HCT116 (cell line): ENCODE results near the gene ALG3. TPM values are rescaled to one million over a fixed set of nuclear protein-coding genes. Genes with fewer than 3 reads are reported as not detected.

Experiments
- ATAC-seq: fragments of 200-7000 bp; cut with Tn5 transposase; 2 replicates; pipeline ENCODE4 v1.9.1; 2020; ENCODE audit warnings: mild to moderate bottlenecking, moderate library complexity
- BruUV-seq: library from RNA; stranded (reverse); fragments of 400-500 nt; replicated peaks from 2 replicates; lab custom pipeline; 2021; lab: Mats Ljungman, UMichigan
- CTCF ChIA-PET: fragments of 300-600 bp; sonication (Branson Sonifier 250); formaldehyde crosslinking; loops from one replicate; lab custom pipeline; 2021; ENCODE audit warnings: antibody characterized with exemption; lab: Charles Lee
- POLR2A ChIA-PET: fragments of 300-600, 350-600 bp; sonication (Branson Sonifier 250); formaldehyde crosslinking; loops from one replicate; lab custom pipeline; 2021; ENCODE audit warnings: antibody characterized with exemption; lab: Charles Lee
- RAD21 ChIA-PET, 2 experiments: fragments of 300-600 bp; sonication (Branson Sonifier 250); formaldehyde crosslinking; loops; one replicate each; lab custom pipeline; 2023; ENCODE audit warnings: low total read pairs in 2 of 2; ENCODE audit not compliant: uncharacterized antibody in 2 of 2, unreplicated experiment in 2 of 2, low non-redundant PET in 1 of 2; lab: Charles Lee
- DNase-seq: peaks from one replicate; pipeline ENCODE4 v3.0.0-alpha.2; 2010; ENCODE audit warnings: low read depth, low spot score
- H2AFZ ChIP-seq: fragments of 200-600 bp; shearing (Covaris generic), sonication (generic); 2 replicates; pipeline ENCODE4 v1.6.1; 2017; ENCODE audit warnings: low read depth, mixed run types, mixed read lengths, antibody characterized with exemption, low read length; ENCODE audit not compliant: poor library complexity, severe bottlenecking
- H3K27ac ChIP-seq: 2 replicates; pipeline ENCODE4 v1.5.1; 2012; ENCODE audit warnings: low read depth, low read length
- H3K27me3 ChIP-seq: fragments of 200-600 bp; sonication (generic); 2 replicates; pipeline ENCODE4 v1.6.1; 2016; ENCODE audit warnings: mixed run types, low read length, mixed read lengths; ENCODE audit not compliant: insufficient read depth
- H3K36me3 ChIP-seq, 2 experiments: fragments of 200-500 bp in 1 of 2; fragments of 200-600 bp in 1 of 2; sonication (Bioruptor generic) in 1 of 2; sonication (generic) in 1 of 2; 2 replicates each; pipeline versions ENCODE4 v1.5.1 to v1.6.1; 2014 to 2016; ENCODE audit warnings: low read length in 2 of 2, inconsistent platforms in 1 of 2, mixed read lengths in 1 of 2, mixed run types in 1 of 2; ENCODE audit not compliant: insufficient read depth in 2 of 2, control insufficient read depth in 1 of 2
- H3K4me1 ChIP-seq, 2 experiments: fragments of 200-600 bp in 1 of 2; sonication (generic) in 1 of 2; 2 replicates each; pipeline versions ENCODE4 v1.5.1 to v1.6.1; 2012 to 2017; ENCODE audit warnings: low read length in 2 of 2, inconsistent platforms in 1 of 2, mild to moderate bottlenecking in 1 of 2, mixed read lengths in 1 of 2, mixed run types in 1 of 2, moderate library complexity in 1 of 2; ENCODE audit not compliant: insufficient read depth in 2 of 2, control insufficient read depth in 1 of 2
- H3K4me2 ChIP-seq: fragments of 200-600 bp; sonication (generic); 2 replicates; pipeline ENCODE4 v1.6.1; 2017; ENCODE audit warnings: mixed run types, low read length, mixed read lengths
- H3K4me3 ChIP-seq, 2 experiments: fragments of 200-600 bp in 1 of 2; sonication (generic) in 1 of 2; replicated peaks in 1 of 2; 2 replicates each; pipeline ENCODE4 v1.5.1; 2011 to 2016; ENCODE audit warnings: low read length in 2 of 2, control low read depth in 1 of 2, low read depth in 1 of 2, mild to moderate bottlenecking in 1 of 2, mixed read lengths in 1 of 2, mixed run types in 1 of 2
- H3K79me2 ChIP-seq: fragments of 200-600 bp; sonication (generic); 2 replicates; pipeline ENCODE4 v1.6.1; 2017; ENCODE audit warnings: mild to moderate bottlenecking, mixed run types, low read length, moderate library complexity, mixed read lengths; ENCODE audit not compliant: insufficient read depth
- H3K9ac ChIP-seq: fragments of 200-600 bp; sonication (generic); 2 replicates; pipeline ENCODE4 v1.6.1; 2016; ENCODE audit warnings: low read length, mixed read lengths
- H3K9me2 ChIP-seq: fragments of 200-600 bp; sonication (generic), shearing (Covaris generic); 2 replicates; pipeline ENCODE4 v1.6.1; 2017; ENCODE audit warnings: mixed run types, mild to moderate bottlenecking, moderate library complexity; ENCODE audit not compliant: insufficient read depth
- H3K9me3 ChIP-seq, 2 experiments: fragments of 200-500 bp in 1 of 2; fragments of 200-600 bp in 1 of 2; sonication (Bioruptor generic) in 1 of 2; sonication (generic) in 1 of 2; 2 replicates each; pipeline ENCODE4 v1.6.1; 2014 to 2017; ENCODE audit warnings: low read length in 2 of 2, mixed read lengths in 2 of 2, inconsistent platforms in 1 of 2, low read depth in 1 of 2, mild to moderate bottlenecking in 1 of 2, mixed run types in 1 of 2, moderate library complexity in 1 of 2; ENCODE audit not compliant: control insufficient read depth in 1 of 2, insufficient read depth in 1 of 2
- H4K20me1 ChIP-seq: fragments of 200-600 bp; sonication (generic), shearing (Covaris generic); 2 replicates; pipeline ENCODE4 v1.6.1; 2017; ENCODE audit warnings: mixed run types, mild to moderate bottlenecking, moderate library complexity; ENCODE audit not compliant: insufficient read depth
- CEBPB ChIP-seq: IDR thresholded peaks from 2 replicates; pipeline ENCODE4 v1.6.1; 2012; ENCODE audit warnings: low read depth
- EGR1 ChIP-seq: IDR thresholded peaks from 2 replicates; pipeline ENCODE4 v1.6.1; 2012; ENCODE audit warnings: low read depth
- FOSL1 ChIP-seq: IDR thresholded peaks from 2 replicates; pipeline ENCODE4 v1.6.1; 2012; ENCODE audit warnings: low read depth
- JUND ChIP-seq: IDR thresholded peaks from 2 replicates; pipeline ENCODE4 v1.6.1; 2012
- POLR2A ChIP-seq: IDR thresholded peaks from 2 replicates; pipeline ENCODE4 v1.7.0; 2011; ENCODE audit warnings: borderline replicate concordance; ENCODE audit not compliant: insufficient read depth, insufficient read length; ENCODE audit errors: extremely low read depth
- POLR2AphosphoS5 ChIP-seq: IDR thresholded peaks from 2 replicates; pipeline ENCODE4 v1.6.1; 2011; ENCODE audit warnings: mild to moderate bottlenecking, low read depth, low read length, moderate library complexity
- RAD21 ChIP-seq: IDR thresholded peaks from 2 replicates; pipeline ENCODE4 v1.6.1; 2012; ENCODE audit warnings: low read depth, mild to moderate bottlenecking
- SRF ChIP-seq: IDR thresholded peaks from 2 replicates; pipeline ENCODE4 v1.6.1; 2012; ENCODE audit warnings: low read depth
- YY1 ChIP-seq: IDR thresholded peaks from 2 replicates; pipeline ENCODE4 v1.6.1; 2011; ENCODE audit warnings: low read length, low read depth, moderate library complexity, mild to moderate bottlenecking; ENCODE audit not compliant: insufficient replicate concordance; ENCODE audit errors: extremely low read depth
- ZNF274 ChIP-seq: fragments of 200-500 bp; sonication (Bioruptor generic); IDR thresholded peaks from 2 replicates; pipeline ENCODE4 v1.6.1; 2014; ENCODE audit warnings: mild to moderate bottlenecking, low read depth, low read length, inconsistent platforms
- intact Hi-C: fragments of 100-400 bp; cut with micrococcal nuclease; formaldehyde crosslinking; loops from 2 replicates; pipeline ENCODE4 v1.10.0; 2022
- total RNA-seq: library from RNA; stranded (reverse); gene quantifications from one replicate; pipeline ENCODE4 v1.2.1, GENCODE V29; 2021; ENCODE audit not compliant: unreplicated experiment
- TF ChIP-seq, protein P1 (sequence below): IDR thresholded peaks from 2 replicates; pipeline ENCODE4 v1.6.1; 2011; ENCODE audit warnings: mild to moderate bottlenecking, low read length, moderate library complexity; ENCODE audit not compliant: insufficient replicate concordance; ENCODE audit errors: extremely low read depth
- TF ChIP-seq, protein P2 (sequence below), 3 experiments: fragments of 200-600 bp in 1 of 3; sonication (generic) in 1 of 3; IDR thresholded peaks in 2 of 3; conservative IDR thresholded peaks in 1 of 3; 2 replicates each; pipeline ENCODE4 v1.5.1; 2012 to 2017; ENCODE audit warnings: low read depth in 2 of 3, low read length in 2 of 3, antibody characterized with exemption in 1 of 3, borderline replicate concordance in 1 of 3, control low read depth in 1 of 3, mild to moderate bottlenecking in 1 of 3, mixed read lengths in 1 of 3, mixed run types in 1 of 3, moderate library complexity in 1 of 3; ENCODE audit not compliant: insufficient read depth in 1 of 3

The ALG3 gene
- total RNA-seq, 1 experiment from 2014 or later = 56.6 TPM

DNA sequence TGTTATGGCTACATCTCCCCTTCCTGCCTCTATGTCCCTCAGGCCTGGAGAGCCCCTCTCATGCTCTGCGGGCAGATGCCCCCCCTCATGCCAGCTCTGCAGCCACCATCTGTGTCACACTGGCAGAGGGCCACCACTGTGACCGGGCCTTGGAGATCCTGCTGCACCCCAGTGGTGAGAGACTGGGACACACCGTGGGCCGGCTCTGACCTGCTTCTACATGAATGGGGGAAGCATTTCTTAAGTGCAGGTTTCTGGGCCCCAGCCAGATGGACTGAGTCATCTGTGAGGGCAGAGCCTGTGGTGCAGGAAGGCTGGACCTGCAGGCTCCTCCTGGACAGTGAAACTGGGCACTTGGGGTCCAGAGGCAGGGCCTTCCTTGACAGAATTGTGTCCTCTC lies 14.5 kb downstream of the ALG3 start:
- H3K79me2 ChIP-seq = no peaks in the 10 kb centered on the region
- peak; percentile 85 for DNase-seq

More for the DNA sequence above, 14.5 kb downstream of the ALG3 start:
- Histone ChIP-seq H3K9ac (peak overlapping the region; percentile 28; the same call in 1 of the 2 replicates), H3K27me3 (no peaks in the 10 kb centered on the region), H3K4me3 (no peak overlapping the region), H3K4me1 (peaks cover 12 to 26% of the 10 kb centered on the region in 2 experiments), H4K20me1 (no peaks in the 10 kb centered on the region), H3K36me3 (no peaks in the 10 kb centered on the region), H3K4me2 (peak overlapping the region; percentile 70), H3K9me3 (no peaks in the 10 kb centered on the region), H3K27ac (peak overlapping the region; percentile 23; the same call in 1 of the 2 replicates), H2AFZ (no peak overlapping the region), H3K9me2 (no peaks in the 10 kb centered on the region)
- CTCF ChIA-PET = no interaction called here
- no TSS peak for BruUV-seq
- POLR2A ChIA-PET = no interaction called here
- intact Hi-C loops = no loop called here
- RAD21 ChIA-PET = interaction anchor here in 1 of 2 experiments (0.9 kb wide), 1 partner anchor 60 kb away, joined by 3 read pairs; no protein-coding TSS in a partner anchor
- TF ChIP-seq FOSL1 (peak; percentile 64; the same call in 1 of the 2 replicates), RAD21 (peak; percentile 54), POLR2AphosphoS5 (peak; percentile 73), POLR2A (no peak), SRF (no peak), EGR1 (no peak), YY1 (peak; percentile 32), JUND (peak; percentile 76), CEBPB (no peak), ZNF274 (no peak)
- TF ChIP-seq, protein P1, sequence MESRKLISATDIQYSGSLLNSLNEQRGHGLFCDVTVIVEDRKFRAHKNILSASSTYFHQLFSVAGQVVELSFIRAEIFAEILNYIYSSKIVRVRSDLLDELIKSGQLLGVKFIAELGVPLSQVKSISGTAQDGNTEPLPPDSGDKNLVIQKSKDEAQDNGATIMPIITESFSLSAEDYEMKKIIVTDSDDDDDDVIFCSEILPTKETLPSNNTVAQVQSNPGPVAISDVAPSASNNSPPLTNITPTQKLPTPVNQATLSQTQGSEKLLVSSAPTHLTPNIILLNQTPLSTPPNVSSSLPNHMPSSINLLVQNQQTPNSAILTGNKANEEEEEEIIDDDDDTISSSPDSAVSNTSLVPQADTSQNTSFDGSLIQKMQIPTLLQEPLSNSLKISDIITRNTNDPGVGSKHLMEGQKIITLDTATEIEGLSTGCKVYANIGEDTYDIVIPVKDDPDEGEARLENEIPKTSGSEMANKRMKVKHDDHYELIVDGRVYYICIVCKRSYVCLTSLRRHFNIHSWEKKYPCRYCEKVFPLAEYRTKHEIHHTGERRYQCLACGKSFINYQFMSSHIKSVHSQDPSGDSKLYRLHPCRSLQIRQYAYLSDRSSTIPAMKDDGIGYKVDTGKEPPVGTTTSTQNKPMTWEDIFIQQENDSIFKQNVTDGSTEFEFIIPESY = peak; percentile 60
- TF ChIP-seq, protein P2, sequence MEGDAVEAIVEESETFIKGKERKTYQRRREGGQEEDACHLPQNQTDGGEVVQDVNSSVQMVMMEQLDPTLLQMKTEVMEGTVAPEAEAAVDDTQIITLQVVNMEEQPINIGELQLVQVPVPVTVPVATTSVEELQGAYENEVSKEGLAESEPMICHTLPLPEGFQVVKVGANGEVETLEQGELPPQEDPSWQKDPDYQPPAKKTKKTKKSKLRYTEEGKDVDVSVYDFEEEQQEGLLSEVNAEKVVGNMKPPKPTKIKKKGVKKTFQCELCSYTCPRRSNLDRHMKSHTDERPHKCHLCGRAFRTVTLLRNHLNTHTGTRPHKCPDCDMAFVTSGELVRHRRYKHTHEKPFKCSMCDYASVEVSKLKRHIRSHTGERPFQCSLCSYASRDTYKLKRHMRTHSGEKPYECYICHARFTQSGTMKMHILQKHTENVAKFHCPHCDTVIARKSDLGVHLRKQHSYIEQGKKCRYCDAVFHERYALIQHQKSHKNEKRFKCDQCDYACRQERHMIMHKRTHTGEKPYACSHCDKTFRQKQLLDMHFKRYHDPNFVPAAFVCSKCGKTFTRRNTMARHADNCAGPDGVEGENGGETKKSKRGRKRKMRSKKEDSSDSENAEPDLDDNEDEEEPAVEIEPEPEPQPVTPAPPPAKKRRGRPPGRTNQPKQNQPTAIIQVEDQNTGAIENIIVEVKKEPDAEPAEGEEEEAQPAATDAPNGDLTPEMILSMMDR (IDR thresholded peaks at IDR 0.05 in 2 of 3, conservative IDR thresholded peaks at IDR 0.05 in 1 of 3; ENCODE audit: borderline replicate concordance in 1 of 3, insufficient read depth in 1 of 3, low read depth in 2 of 3, low read length in 2 of 3) = peak; percentile 35 to 47 (median 43); a peak in 5 of 6 replicates
- ATAC-seq = peak; percentile 76
